ENCODE results near the gene CSNK2A2. TPM values are rescaled to one million over a fixed set of nuclear protein-coding genes. Genes with fewer than 3 reads are reported as not detected.

The CSNK2A2 gene
- total and polyA plus RNA-seq, 9 of the 15 experiments (the other 6 are each of a cell fraction or from before 2014, with no cell fraction given) = 20.8 to 109 (median 44.7) TPM

DNA sequence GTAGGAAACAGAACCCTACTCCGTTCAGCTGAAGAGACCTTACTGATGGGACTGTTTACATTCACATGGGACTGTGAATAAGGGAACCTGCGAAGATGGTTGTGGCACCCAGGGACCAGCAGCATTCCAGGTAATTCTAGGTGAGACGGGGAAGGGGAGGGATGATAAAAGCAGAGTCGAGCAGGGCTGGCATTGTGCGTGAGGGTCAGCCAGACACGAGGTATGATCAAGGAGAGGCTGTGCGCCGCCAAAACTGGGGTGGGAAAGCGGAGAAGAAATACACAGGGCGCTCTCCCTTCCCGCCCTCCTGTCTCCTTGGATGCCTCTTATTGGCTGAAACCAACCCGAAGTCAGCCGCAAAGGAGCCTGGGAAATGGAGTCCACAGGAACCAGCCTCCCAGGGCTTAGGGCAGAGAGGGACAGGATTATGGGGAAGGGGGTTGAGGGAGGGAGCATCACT, 38.4 kb upstream of the CSNK2A2 start (continued):
- TF ChIP-seq, protein P1, sequence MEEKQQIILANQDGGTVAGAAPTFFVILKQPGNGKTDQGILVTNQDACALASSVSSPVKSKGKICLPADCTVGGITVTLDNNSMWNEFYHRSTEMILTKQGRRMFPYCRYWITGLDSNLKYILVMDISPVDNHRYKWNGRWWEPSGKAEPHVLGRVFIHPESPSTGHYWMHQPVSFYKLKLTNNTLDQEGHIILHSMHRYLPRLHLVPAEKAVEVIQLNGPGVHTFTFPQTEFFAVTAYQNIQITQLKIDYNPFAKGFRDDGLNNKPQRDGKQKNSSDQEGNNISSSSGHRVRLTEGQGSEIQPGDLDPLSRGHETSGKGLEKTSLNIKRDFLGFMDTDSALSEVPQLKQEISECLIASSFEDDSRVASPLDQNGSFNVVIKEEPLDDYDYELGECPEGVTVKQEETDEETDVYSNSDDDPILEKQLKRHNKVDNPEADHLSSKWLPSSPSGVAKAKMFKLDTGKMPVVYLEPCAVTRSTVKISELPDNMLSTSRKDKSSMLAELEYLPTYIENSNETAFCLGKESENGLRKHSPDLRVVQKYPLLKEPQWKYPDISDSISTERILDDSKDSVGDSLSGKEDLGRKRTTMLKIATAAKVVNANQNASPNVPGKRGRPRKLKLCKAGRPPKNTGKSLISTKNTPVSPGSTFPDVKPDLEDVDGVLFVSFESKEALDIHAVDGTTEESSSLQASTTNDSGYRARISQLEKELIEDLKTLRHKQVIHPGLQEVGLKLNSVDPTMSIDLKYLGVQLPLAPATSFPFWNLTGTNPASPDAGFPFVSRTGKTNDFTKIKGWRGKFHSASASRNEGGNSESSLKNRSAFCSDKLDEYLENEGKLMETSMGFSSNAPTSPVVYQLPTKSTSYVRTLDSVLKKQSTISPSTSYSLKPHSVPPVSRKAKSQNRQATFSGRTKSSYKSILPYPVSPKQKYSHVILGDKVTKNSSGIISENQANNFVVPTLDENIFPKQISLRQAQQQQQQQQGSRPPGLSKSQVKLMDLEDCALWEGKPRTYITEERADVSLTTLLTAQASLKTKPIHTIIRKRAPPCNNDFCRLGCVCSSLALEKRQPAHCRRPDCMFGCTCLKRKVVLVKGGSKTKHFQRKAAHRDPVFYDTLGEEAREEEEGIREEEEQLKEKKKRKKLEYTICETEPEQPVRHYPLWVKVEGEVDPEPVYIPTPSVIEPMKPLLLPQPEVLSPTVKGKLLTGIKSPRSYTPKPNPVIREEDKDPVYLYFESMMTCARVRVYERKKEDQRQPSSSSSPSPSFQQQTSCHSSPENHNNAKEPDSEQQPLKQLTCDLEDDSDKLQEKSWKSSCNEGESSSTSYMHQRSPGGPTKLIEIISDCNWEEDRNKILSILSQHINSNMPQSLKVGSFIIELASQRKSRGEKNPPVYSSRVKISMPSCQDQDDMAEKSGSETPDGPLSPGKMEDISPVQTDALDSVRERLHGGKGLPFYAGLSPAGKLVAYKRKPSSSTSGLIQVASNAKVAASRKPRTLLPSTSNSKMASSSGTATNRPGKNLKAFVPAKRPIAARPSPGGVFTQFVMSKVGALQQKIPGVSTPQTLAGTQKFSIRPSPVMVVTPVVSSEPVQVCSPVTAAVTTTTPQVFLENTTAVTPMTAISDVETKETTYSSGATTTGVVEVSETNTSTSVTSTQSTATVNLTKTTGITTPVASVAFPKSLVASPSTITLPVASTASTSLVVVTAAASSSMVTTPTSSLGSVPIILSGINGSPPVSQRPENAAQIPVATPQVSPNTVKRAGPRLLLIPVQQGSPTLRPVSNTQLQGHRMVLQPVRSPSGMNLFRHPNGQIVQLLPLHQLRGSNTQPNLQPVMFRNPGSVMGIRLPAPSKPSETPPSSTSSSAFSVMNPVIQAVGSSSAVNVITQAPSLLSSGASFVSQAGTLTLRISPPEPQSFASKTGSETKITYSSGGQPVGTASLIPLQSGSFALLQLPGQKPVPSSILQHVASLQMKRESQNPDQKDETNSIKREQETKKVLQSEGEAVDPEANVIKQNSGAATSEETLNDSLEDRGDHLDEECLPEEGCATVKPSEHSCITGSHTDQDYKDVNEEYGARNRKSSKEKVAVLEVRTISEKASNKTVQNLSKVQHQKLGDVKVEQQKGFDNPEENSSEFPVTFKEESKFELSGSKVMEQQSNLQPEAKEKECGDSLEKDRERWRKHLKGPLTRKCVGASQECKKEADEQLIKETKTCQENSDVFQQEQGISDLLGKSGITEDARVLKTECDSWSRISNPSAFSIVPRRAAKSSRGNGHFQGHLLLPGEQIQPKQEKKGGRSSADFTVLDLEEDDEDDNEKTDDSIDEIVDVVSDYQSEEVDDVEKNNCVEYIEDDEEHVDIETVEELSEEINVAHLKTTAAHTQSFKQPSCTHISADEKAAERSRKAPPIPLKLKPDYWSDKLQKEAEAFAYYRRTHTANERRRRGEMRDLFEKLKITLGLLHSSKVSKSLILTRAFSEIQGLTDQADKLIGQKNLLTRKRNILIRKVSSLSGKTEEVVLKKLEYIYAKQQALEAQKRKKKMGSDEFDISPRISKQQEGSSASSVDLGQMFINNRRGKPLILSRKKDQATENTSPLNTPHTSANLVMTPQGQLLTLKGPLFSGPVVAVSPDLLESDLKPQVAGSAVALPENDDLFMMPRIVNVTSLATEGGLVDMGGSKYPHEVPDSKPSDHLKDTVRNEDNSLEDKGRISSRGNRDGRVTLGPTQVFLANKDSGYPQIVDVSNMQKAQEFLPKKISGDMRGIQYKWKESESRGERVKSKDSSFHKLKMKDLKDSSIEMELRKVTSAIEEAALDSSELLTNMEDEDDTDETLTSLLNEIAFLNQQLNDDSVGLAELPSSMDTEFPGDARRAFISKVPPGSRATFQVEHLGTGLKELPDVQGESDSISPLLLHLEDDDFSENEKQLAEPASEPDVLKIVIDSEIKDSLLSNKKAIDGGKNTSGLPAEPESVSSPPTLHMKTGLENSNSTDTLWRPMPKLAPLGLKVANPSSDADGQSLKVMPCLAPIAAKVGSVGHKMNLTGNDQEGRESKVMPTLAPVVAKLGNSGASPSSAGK (IDR thresholded peaks at IDR 0.05) = peak; percentile 94
- TF ChIP-seq SOX6 (IDR thresholded peaks at IDR 0.05) (no peak), NR4A1 (CRISPR knock-in tag; IDR thresholded peaks at IDR 0.05) (no peak), NR4A1 (tag; IDR thresholded peaks at IDR 0.05) (0 out of 2 replicates have a peak, but pooled peaks have one; percentile 7), SP1 (CRISPR knock-in tag; IDR thresholded peaks at IDR 0.05) (peak; percentile 56; the same call in 1 of the 2 replicates), ZNF133 (CRISPR knock-in tag; IDR thresholded peaks at IDR 0.05) (no peak), RB1 (IDR thresholded peaks at IDR 0.05; ENCODE audit: low read depth) (peak; percentile 50; the same call in 1 of the 2 replicates), BCL6 (CRISPR knock-in tag; IDR thresholded peaks at IDR 0.05) (no peak), SMARCA5 (IDR thresholded peaks at IDR 0.05) (no peak)
- TF ChIP-seq, protein P2, sequence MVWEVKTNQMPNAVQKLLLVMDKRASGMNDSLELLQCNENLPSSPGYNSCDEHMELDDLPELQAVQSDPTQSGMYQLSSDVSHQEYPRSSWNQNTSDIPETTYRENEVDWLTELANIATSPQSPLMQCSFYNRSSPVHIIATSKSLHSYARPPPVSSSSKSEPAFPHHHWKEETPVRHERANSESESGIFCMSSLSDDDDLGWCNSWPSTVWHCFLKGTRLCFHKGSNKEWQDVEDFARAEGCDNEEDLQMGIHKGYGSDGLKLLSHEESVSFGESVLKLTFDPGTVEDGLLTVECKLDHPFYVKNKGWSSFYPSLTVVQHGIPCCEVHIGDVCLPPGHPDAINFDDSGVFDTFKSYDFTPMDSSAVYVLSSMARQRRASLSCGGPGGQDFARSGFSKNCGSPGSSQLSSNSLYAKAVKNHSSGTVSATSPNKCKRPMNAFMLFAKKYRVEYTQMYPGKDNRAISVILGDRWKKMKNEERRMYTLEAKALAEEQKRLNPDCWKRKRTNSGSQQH (CRISPR knock-in tag; IDR thresholded peaks at IDR 0.05) = no peak
- TF ChIP-seq, protein P3, sequence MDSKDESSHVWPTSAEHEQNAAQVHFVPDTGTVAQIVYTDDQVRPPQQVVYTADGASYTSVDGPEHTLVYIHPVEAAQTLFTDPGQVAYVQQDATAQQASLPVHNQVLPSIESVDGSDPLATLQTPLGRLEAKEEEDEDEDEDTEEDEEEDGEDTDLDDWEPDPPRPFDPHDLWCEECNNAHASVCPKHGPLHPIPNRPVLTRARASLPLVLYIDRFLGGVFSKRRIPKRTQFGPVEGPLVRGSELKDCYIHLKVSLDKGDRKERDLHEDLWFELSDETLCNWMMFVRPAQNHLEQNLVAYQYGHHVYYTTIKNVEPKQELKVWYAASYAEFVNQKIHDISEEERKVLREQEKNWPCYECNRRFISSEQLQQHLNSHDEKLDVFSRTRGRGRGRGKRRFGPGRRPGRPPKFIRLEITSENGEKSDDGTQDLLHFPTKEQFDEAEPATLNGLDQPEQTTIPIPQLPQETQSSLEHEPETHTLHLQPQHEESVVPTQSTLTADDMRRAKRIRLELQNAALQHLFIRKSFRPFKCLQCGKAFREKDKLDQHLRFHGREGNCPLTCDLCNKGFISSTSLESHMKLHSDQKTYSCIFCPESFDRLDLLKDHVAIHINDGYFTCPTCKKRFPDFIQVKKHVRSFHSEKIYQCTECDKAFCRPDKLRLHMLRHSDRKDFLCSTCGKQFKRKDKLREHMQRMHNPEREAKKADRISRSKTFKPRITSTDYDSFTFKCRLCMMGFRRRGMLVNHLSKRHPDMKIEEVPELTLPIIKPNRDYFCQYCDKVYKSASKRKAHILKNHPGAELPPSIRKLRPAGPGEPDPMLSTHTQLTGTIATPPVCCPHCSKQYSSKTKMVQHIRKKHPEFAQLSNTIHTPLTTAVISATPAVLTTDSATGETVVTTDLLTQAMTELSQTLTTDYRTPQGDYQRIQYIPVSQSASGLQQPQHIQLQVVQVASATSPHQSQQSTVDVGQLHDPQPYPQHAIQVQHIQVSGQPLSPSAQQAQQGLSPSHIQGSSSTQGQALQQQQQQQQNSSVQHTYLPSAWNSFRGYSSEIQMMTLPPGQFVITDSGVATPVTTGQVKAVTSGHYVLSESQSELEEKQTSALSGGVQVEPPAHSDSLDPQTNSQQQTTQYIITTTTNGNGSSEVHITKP (IDR thresholded peaks at IDR 0.05; ENCODE audit: partially characterized antibody) = peak; percentile 15

All from K562 (cell line).